ENCODE data around the gene BIRC6.

GRCh38 chr2:32342801-32343200 lies 14.0 kb upstream of the BIRC6 start:
- no peak for TF ChIP-seq REST (IDR thresholded peaks at IDR 0.05; ENCODE audit: insufficient read depth in 1 of 2, low read depth in 2 of 2, low read length in 2 of 2)
- TF ChIP-seq POLR2AphosphoS5 (IDR thresholded peaks at IDR 0.05; ENCODE audit: low read depth, low read length) = no peak
- no peak for TF ChIP-seq TAF1 (IDR thresholded peaks at IDR 0.05; ENCODE audit: borderline replicate concordance, insufficient read depth, low read length)
- no peak for TF ChIP-seq SIN3A (IDR thresholded peaks at IDR 0.05; ENCODE audit: borderline replicate concordance, insufficient read depth, low read length)
